GM06990 (cell line): ENCODE results near the gene TAAR2.

Experiments
- DNase-seq: peaks from one replicate; pipeline ENCODE4 v3.0.0-alpha.2; 2011; ENCODE audit not compliant: insufficient read length; ENCODE audit errors: extremely low read depth
- H3K27me3 ChIP-seq: replicated peaks from 2 replicates; pipeline ENCODE4 v1.6.0; 2011; ENCODE audit warnings: low read length; ENCODE audit not compliant: control insufficient read depth, insufficient read depth
- H3K36me3 ChIP-seq: 2 replicates; pipeline ENCODE4 v1.5.1; 2011; ENCODE audit warnings: low read length; ENCODE audit not compliant: control insufficient read depth, insufficient read depth
- H3K4me3 ChIP-seq: replicated peaks from 2 replicates; pipeline ENCODE4 v1.5.1; 2011; ENCODE audit warnings: low read depth, mild to moderate bottlenecking, control low read depth, low read length
- CTCF ChIP-seq: IDR thresholded peaks from 2 replicates; pipeline ENCODE4 v1.5.1; 2011; ENCODE audit warnings: low read length, control low read depth, mild to moderate bottlenecking, inconsistent platforms; ENCODE audit not compliant: insufficient read depth, poor library complexity, severe bottlenecking

Gene TAAR2

GRCh38 chr6:132664309-132665034, 40.4 kb upstream of the TAAR2 start:
- H3K36me3 ChIP-seq, result no peaks in the 10 kb centered on the region
- no peak for DNase-seq
- TF ChIP-seq CTCF, result no peak
- no peaks in the 10 kb centered on the region for H3K27me3 ChIP-seq
- H3K4me3 ChIP-seq, result no peak overlapping the region

GRCh38 chr6:132663661-132664060, 39.6 kb upstream of the TAAR2 start:
- no peak for DNase-seq
- H3K4me3 ChIP-seq, result no peak overlapping the region
- H3K36me3 ChIP-seq, result no peaks in the 10 kb centered on the region
- no peak for TF ChIP-seq CTCF
- no peaks in the 10 kb centered on the region for H3K27me3 ChIP-seq

GRCh38 chr6:132661906-132662305, 37.8 kb upstream of the TAAR2 start:
- TF ChIP-seq CTCF, result no peak
- Histone ChIP-seq H3K36me3 (no peaks in the 10 kb centered on the region), H3K4me3 (no peak overlapping the region), H3K27me3 (no peaks in the 10 kb centered on the region)
- no peak for DNase-seq

- TF ChIP-seq CTCF, result no peak
- Histone ChIP-seq H3K36me3 (no peaks in the 10 kb centered on the region), H3K27me3 (no peaks in the 10 kb centered on the region), H3K4me3 (no peak within 1 kb of the TSS)
- no peak for DNase-seq
These were observed 35.0 kb upstream of the TAAR2 start, which contains the start of gene TAAR1 for GRCh38 chr6:132659082-132659481. TSS of gene TAAR1 (minus strand) at chr6:132659182. CDS start at chr6:132646003, 13,179 bp downstream.

GRCh38 chr6:132651062-132651461, 27.0 kb upstream of the TAAR2 start:
- Histone ChIP-seq H3K4me3 (no peak overlapping the region), H3K27me3 (no peaks in the 10 kb centered on the region), H3K36me3 (no peaks in the 10 kb centered on the region)
- no peak for TF ChIP-seq CTCF
- no peak for DNase-seq
